ENCODE data around the gene KRT3. TPM values are rescaled to one million over a fixed set of nuclear protein-coding genes. Genes with fewer than 3 reads are reported as not detected.

Gene KRT3
- total RNA-seq, 1 experiment from 2014 or later: not detected

DNA sequence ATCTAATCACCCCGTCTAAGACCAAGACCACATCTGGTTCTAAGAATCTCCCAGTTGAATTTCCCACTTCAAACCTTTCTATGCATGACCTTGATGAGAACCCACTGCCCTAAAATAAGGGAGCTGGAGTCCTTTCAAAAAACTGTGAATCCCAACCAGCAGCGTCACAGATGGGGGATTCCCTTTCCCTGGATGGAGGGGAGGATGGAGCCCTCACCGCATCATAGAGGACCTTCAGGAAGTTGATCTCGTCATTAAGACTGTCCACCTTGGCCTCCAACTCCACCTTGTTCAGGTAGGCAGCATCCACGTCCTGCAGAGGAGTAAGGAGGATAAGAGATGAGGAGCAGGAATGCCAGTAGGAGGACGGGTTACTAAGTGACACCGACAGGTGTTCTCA lies 13.2 kb upstream of the KRT3 start:
- peaks cover 6% of the 10 kb centered on the region; the same call in 1 of the 2 replicates for H3K27me3 ChIP-seq (ENCODE audit: control insufficient read depth, insufficient read depth, low read length)
- in situ Hi-C loops (cut with HindIII; ENCODE audit: low pct_unique_long_range_greater_than_20kb, low sequenced_read_pairs): no loop called here
- no TSS peak for BruUV-seq (replicated peaks)
- ChIA-PET POLR2A (no interaction called here), CTCF (no interaction called here)
- no peaks in the 10 kb centered on the region for H3K9me3 ChIP-seq (ENCODE audit: control insufficient read depth, insufficient read depth, low read depth, low read length)
- intact Hi-C loops (cut with micrococcal nuclease; ENCODE audit: unreplicated experiment): no loop called here
- DNase-seq (ENCODE audit: low read depth, low spot score) (no peak), ATAC-seq (no peak)
- H3K4me1 ChIP-seq (ENCODE audit: control insufficient read depth, insufficient read depth, low read length): no peaks in the 10 kb centered on the region
- no peaks in the 10 kb centered on the region for H3K36me3 ChIP-seq (ENCODE audit: control insufficient read depth, insufficient read depth, low read length)
- no peak overlapping the region for H3K4me3 ChIP-seq (ENCODE audit: low read depth in 2 of 2, low read length in 2 of 2)
- TF ChIP-seq SIN3A (IDR thresholded peaks at IDR 0.05; ENCODE audit: borderline replicate concordance, insufficient read depth, low read depth, low read length) (no peak), POLR2AphosphoS5 (IDR thresholded peaks at IDR 0.05; ENCODE audit: low read depth, low read length) (no peak), TCF7L2 (IDR thresholded peaks at IDR 0.05; ENCODE audit: low read depth, low read length) (no peak)
- TF ChIP-seq, protein P1, sequence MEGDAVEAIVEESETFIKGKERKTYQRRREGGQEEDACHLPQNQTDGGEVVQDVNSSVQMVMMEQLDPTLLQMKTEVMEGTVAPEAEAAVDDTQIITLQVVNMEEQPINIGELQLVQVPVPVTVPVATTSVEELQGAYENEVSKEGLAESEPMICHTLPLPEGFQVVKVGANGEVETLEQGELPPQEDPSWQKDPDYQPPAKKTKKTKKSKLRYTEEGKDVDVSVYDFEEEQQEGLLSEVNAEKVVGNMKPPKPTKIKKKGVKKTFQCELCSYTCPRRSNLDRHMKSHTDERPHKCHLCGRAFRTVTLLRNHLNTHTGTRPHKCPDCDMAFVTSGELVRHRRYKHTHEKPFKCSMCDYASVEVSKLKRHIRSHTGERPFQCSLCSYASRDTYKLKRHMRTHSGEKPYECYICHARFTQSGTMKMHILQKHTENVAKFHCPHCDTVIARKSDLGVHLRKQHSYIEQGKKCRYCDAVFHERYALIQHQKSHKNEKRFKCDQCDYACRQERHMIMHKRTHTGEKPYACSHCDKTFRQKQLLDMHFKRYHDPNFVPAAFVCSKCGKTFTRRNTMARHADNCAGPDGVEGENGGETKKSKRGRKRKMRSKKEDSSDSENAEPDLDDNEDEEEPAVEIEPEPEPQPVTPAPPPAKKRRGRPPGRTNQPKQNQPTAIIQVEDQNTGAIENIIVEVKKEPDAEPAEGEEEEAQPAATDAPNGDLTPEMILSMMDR (IDR thresholded peaks at IDR 0.05): no peak
- TF ChIP-seq, protein P2, sequence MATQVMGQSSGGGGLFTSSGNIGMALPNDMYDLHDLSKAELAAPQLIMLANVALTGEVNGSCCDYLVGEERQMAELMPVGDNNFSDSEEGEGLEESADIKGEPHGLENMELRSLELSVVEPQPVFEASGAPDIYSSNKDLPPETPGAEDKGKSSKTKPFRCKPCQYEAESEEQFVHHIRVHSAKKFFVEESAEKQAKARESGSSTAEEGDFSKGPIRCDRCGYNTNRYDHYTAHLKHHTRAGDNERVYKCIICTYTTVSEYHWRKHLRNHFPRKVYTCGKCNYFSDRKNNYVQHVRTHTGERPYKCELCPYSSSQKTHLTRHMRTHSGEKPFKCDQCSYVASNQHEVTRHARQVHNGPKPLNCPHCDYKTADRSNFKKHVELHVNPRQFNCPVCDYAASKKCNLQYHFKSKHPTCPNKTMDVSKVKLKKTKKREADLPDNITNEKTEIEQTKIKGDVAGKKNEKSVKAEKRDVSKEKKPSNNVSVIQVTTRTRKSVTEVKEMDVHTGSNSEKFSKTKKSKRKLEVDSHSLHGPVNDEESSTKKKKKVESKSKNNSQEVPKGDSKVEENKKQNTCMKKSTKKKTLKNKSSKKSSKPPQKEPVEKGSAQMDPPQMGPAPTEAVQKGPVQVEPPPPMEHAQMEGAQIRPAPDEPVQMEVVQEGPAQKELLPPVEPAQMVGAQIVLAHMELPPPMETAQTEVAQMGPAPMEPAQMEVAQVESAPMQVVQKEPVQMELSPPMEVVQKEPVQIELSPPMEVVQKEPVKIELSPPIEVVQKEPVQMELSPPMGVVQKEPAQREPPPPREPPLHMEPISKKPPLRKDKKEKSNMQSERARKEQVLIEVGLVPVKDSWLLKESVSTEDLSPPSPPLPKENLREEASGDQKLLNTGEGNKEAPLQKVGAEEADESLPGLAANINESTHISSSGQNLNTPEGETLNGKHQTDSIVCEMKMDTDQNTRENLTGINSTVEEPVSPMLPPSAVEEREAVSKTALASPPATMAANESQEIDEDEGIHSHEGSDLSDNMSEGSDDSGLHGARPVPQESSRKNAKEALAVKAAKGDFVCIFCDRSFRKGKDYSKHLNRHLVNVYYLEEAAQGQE (IDR thresholded peaks at IDR 0.05; ENCODE audit: insufficient read depth in 1 of 2, low read depth in 2 of 2, low read length in 1 of 2): no peak
- H3K27ac ChIP-seq (ENCODE audit: low read length): no peak overlapping the region

DNA sequence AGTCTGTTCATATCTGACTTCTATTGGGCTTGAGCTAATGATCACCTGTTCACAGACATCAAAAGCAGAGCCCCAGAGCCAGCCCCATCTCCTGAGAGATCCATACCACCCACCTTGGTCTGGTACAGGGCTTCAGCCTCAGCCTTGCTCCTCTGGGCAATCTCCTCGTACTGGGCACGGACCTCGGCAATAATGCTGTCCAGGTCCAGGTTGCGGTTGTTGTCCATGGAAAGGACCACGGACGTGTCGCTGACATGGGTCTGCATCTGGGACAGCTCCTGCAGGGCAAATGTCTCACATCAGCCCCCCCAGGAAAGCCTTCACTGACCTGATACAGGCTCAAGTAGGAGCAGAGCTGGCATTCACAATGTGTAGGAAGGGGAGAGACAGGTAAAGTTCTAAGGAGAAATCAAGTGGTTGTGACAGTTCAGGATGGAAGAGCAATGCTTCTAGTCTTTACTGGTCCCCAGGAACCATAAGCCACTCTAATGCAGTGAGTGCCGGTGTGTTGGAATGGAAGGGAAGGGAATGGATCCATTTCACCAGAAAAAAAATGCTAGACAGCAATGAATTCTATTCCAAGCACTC lies 12.8 kb upstream of the KRT3 start:
- H3K27me3 ChIP-seq (ENCODE audit: control insufficient read depth, insufficient read depth, low read length): peaks cover 6% of the 10 kb centered on the region; the same call in 1 of the 2 replicates
- ATAC-seq (no peak), DNase-seq (ENCODE audit: low read depth, low spot score) (no peak)
- no peak overlapping the region for H3K4me3 ChIP-seq (ENCODE audit: low read depth in 2 of 2, low read length in 2 of 2)
- H3K36me3 ChIP-seq (ENCODE audit: control insufficient read depth, insufficient read depth, low read length): no peaks in the 10 kb centered on the region
- H3K9me3 ChIP-seq (ENCODE audit: control insufficient read depth, insufficient read depth, low read depth, low read length): no peaks in the 10 kb centered on the region
- BruUV-seq (replicated peaks): no TSS peak
- TF ChIP-seq POLR2AphosphoS5 (IDR thresholded peaks at IDR 0.05; ENCODE audit: low read depth, low read length) (no peak), TCF7L2 (IDR thresholded peaks at IDR 0.05; ENCODE audit: low read depth, low read length) (no peak), SIN3A (IDR thresholded peaks at IDR 0.05; ENCODE audit: borderline replicate concordance, insufficient read depth, low read depth, low read length) (no peak)
- TF ChIP-seq, protein P2 (IDR thresholded peaks at IDR 0.05; ENCODE audit: insufficient read depth in 1 of 2, low read depth in 2 of 2, low read length in 1 of 2): no peak
- TF ChIP-seq, protein P1 (IDR thresholded peaks at IDR 0.05): no peak
- no peak overlapping the region for H3K27ac ChIP-seq (ENCODE audit: low read length)
- in situ Hi-C loops (cut with HindIII; ENCODE audit: low pct_unique_long_range_greater_than_20kb, low sequenced_read_pairs): no loop called here
- H3K4me1 ChIP-seq (ENCODE audit: control insufficient read depth, insufficient read depth, low read length): no peaks in the 10 kb centered on the region
- intact Hi-C loops (cut with micrococcal nuclease; ENCODE audit: unreplicated experiment): no loop called here
- ChIA-PET CTCF (no interaction called here), POLR2A (no interaction called here)

All from Panc1 (cell line).